ENCODE data around the gene COA4.

DNA sequence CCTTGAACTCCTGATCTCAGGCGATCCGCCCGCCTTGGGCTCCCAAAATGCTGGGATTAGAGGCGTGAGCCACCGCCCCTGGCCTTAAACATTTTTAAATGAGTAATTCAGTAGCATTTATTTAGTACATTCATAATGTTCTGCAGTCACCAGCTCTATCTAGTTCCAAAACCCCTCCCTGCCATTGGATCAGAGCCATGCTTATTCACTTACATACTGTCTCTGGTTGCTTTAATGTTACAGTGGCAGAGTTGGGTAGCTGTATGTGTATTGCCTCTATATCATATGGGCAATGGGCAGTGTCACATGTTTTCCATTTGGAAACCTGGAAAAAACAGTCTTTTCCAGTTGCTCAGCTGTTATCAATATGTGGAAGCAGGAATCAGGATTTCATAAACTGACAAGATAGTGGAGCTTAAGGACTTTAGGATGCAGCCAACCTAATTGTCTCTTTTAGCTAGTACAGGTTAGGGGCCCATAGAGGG, 10.5 kb downstream of the COA4 start:
- TF ChIP-seq CTCF (IDR thresholded peaks at IDR 0.05) (no peak), POLR2AphosphoS5 (IDR thresholded peaks at IDR 0.05) (no peak), POLR2A (IDR thresholded peaks at IDR 0.05; ENCODE audit: low read depth) (no peak)
